Heart left ventricle (tissue), 13 donors: Measurements from ENCODE around the gene CBX4.

Experiments used
- POLR2A ChIP-seq, 2 donors: fragments of 450-650 bp; IDR thresholded peaks; one replicate each; pipeline ENCODE4 v1.6.1; 2017; ENCODE audit warnings: antibody characterized with exemption in 2 of 2, mild to moderate bottlenecking in 2 of 2, moderate library complexity in 2 of 2
- TF ChIP-seq, protein P1 (sequence below), 12 donors: fragments of 200-600 bp; sonication (generic) in 4 of 12; IDR thresholded peaks; one replicate each; pipeline versions ENCODE4 v1.5.0 to v1.8.0; 2018 to 2022; ENCODE audit warnings: antibody characterized with exemption in 12 of 12, mild to moderate bottlenecking in 5 of 12
- donor health status: ischemic (EF 13 %, LVEDD 7.1; RV severe dilation, severe dysfunction).
- donor health status: DM: no; HTN: yes; CAD: no.
- donor health status: DM: no; HTN: no; CAD: no.
- donor health status: ischemic (EF 25% LVEDD 6.9; RV normal size, moderate dysfunction).
- donor health status: ischemic (EF 25% LVEDD 5.7; RV mildly dilated, moderate dysfunction).
- donor health status: ischemic (EF 35%, LVEDD 5.7; RV mildly dilated, moderate dysfunction).
- donor health status: nonischemic (EF 11% LVEDD 7.7; RV severe dilation, severe dysfunction).
- donor health status: DM: yes; HTN: yes; CAD: no.
- donor health status: PGD.
- donor health status: ischemic (EF 29% LVEDD 5.4; RV normal size, mild dysfunction).
- donor health status: nonischemic (EF 23%, LVEDD 6.1; RV moderate dilation, normal function).

GRCh38 chr17:79830763-79831264 lies 8.4 kb downstream of the CBX4 start:
- TF ChIP-seq, protein P1, sequence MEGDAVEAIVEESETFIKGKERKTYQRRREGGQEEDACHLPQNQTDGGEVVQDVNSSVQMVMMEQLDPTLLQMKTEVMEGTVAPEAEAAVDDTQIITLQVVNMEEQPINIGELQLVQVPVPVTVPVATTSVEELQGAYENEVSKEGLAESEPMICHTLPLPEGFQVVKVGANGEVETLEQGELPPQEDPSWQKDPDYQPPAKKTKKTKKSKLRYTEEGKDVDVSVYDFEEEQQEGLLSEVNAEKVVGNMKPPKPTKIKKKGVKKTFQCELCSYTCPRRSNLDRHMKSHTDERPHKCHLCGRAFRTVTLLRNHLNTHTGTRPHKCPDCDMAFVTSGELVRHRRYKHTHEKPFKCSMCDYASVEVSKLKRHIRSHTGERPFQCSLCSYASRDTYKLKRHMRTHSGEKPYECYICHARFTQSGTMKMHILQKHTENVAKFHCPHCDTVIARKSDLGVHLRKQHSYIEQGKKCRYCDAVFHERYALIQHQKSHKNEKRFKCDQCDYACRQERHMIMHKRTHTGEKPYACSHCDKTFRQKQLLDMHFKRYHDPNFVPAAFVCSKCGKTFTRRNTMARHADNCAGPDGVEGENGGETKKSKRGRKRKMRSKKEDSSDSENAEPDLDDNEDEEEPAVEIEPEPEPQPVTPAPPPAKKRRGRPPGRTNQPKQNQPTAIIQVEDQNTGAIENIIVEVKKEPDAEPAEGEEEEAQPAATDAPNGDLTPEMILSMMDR (IDR thresholded peaks at IDR 0.05), result no peak
- no peak for TF ChIP-seq POLR2A (IDR thresholded peaks at IDR 0.05)
